T-helper 2 cell treated with Interferon-gamma antibody and Interleukin-4, amounts not matched to agents 5 μg/mL and 100 μg/mL, for 36 hours (primary cell): ENCODE measurements around the gene LUC7L3.

Source experiments
- DNase-seq: peaks from one replicate; pipeline ENCODE4 v3.0.0; 2021; ENCODE audit warnings: low spot score
- H3K27ac Mint-ChIP-seq: one replicate; pipeline ENCODE4 v1.8.0; 2021; ENCODE audit warnings: mild to moderate bottlenecking, mixed read lengths
- H3K27me3 Mint-ChIP-seq: one replicate; pipeline ENCODE4 v1.8.0; 2021; ENCODE audit warnings: low read depth, mixed read lengths
- H3K36me3 Mint-ChIP-seq: one replicate; pipeline ENCODE4 v1.8.0; 2021; ENCODE audit warnings: low read depth, mixed read lengths
- H3K4me1 Mint-ChIP-seq: one replicate; pipeline ENCODE4 v1.8.0; 2021; ENCODE audit warnings: low read depth, mixed read lengths
- H3K4me3 Mint-ChIP-seq: one replicate; pipeline ENCODE4 v1.8.0; 2022; ENCODE audit warnings: mild to moderate bottlenecking, moderate library complexity, mixed read lengths
- H3K9me3 Mint-ChIP-seq: one replicate; pipeline ENCODE4 v1.8.0; 2021; ENCODE audit warnings: mixed read lengths

LUC7L3 gene

DNA sequence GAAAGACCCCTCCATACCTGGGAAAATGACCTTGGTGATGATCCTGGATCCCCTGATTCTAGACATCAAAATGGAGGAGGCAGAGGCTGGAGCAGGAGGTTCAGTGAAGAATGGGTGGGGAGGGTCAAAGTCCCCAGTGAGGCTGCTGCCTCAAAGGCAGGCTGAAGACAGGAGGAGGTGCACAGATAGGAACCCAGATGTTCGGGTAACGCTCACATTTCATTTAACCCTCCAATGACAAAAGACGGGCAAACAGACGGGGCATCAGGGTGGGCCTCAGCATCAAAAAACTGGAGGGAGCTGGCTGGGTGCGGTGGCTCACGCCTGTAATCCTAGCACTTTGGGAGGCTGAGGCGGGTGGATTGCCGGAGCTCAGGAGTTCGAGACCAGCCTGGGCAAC lies 48.0 kb downstream of the LUC7L3 start, which contains the start of gene ANKRD40CL:
Gene ANKRD40CL, minus strand, starts transcription at position 73 of the 400 bp plus-strand sequence. CDS start 605 bp downstream, outside the sequence.
- H3K36me3 Mint-ChIP-seq: no peaks in the 10 kb centered on the region
- H3K9me3 Mint-ChIP-seq: no peaks in the 10 kb centered on the region
- H3K4me3 Mint-ChIP-seq: no peak within 1 kb of the TSS
- no peak within 1 kb of the TSS for H3K27ac Mint-ChIP-seq
- H3K27me3 Mint-ChIP-seq: peaks cover 46% of the 10 kb centered on the region
- peaks cover 3% of the 10 kb centered on the region for H3K4me1 Mint-ChIP-seq
- DNase-seq: no peak

DNA sequence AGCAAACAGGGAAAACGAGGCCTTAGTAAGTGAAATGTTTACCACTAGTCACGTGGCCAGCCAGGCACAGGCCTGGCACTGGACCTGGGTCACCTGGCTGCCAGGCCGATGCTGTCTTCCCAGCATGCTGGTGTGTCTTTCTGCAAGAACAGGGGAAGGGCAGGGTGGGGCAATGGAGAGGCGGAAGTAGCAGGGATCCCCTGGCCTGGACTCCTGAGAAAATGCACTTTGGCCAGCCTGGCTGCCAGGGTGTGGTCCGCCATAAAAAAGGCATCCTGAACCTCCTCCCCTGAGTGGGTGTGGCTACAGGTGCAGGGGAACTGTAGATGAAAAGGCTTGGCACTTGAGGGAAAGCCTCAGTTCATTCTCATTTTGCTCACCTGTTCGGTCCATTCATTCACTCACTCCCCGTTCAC lies 49.0 kb downstream of the LUC7L3 start:
- Mint-ChIP-seq H3K27me3 (peaks cover 41% of the 10 kb centered on the region), H3K4me3 (no peak overlapping the region), H3K9me3 (no peaks in the 10 kb centered on the region), H3K4me1 (peaks cover under 1% of the 10 kb centered on the region), H3K27ac (no peak overlapping the region), H3K36me3 (no peaks in the 10 kb centered on the region)
- no peak for DNase-seq

DNA sequence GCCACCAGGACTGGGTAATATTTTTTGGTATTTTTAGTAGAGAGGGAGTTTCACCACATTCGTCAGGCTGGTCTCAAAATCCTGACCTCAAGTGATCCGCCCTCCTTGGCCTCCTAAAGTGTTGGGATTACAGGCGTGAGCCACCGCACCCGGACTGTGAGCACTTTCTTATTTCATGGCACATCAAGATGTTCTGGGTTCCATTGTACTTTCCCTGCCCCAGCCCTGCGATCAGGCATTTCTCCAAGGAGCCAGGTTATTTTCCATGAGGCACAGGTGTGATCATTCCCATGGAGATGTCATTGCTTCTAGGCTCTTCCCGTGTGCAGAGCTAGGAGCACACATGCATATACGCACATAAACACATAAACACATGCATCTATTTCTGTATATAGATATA lies 50.5 kb downstream of the LUC7L3 start:
- Mint-ChIP-seq H3K9me3 (no peaks in the 10 kb centered on the region), H3K36me3 (no peaks in the 10 kb centered on the region), H3K27ac (no peak overlapping the region), H3K27me3 (peaks cover 44% of the 10 kb centered on the region), H3K4me3 (no peak overlapping the region), H3K4me1 (no peaks in the 10 kb centered on the region)
- no peak for DNase-seq

DNA sequence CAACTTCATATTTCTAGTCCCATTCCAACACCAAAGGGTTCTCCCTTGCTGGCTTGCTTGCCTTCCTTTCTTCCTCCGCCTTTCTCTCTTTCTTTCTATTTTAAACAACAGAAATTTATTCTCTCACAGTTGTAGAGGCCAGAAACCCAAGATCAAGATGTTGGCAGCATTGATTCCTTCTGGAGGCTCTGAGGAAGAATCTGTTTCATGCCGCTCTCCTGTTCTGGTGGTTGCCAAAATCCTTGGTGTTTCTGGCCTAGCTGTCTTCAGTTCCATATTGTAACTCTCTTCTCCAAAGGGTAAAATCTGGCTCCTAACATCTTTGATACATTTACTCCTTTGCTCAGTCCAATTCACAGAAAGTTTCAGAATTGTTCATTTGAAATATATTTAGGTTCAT lies 50.9 kb downstream of the LUC7L3 start:
- Mint-ChIP-seq H3K4me3 (no peak overlapping the region), H3K36me3 (no peaks in the 10 kb centered on the region), H3K27ac (no peak overlapping the region), H3K4me1 (no peaks in the 10 kb centered on the region), H3K9me3 (no peaks in the 10 kb centered on the region), H3K27me3 (peaks cover 43% of the 10 kb centered on the region)
- no peak for DNase-seq

DNA sequence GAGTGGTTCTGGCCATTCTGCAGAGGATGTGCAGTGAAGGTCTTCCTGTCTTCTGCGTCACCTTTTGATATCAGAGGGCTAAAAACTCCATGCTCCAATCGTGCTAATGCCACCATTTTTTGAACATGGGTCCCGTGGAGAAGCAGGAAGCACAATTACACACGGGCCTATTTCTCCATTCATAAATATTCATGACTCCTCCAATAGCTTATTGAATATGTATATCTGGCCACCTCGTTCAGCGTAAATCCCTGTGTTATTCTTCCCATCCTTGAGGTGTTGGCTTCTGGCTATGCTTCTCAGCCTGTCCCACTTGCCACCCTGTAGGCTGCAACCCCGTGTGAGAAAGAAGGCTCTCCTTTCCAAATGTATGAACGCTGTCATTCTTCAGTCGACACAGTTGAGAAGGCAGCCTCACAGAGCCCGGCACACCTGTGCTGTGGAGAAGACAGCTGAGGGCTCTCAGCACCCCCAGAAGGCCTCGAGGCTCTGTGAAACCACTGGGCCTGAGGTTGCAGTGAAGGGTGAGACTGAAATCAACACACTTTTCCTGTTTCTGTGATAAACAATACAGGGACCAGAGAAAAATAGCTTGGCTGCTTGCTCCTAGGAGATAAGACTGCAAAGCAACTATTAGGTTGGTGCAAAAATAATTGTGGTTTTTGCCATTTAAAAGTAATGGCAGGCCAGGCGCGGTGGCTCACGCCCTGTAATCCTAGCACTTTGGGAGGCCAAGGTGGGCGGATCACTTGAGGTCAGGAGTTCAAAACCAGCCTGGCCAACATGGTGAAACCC lies 52.8 kb downstream of the LUC7L3 start:
- Mint-ChIP-seq H3K36me3 (no peaks in the 10 kb centered on the region), H3K4me3 (no peak overlapping the region), H3K27me3 (peaks cover 48% of the 10 kb centered on the region)

DNA sequence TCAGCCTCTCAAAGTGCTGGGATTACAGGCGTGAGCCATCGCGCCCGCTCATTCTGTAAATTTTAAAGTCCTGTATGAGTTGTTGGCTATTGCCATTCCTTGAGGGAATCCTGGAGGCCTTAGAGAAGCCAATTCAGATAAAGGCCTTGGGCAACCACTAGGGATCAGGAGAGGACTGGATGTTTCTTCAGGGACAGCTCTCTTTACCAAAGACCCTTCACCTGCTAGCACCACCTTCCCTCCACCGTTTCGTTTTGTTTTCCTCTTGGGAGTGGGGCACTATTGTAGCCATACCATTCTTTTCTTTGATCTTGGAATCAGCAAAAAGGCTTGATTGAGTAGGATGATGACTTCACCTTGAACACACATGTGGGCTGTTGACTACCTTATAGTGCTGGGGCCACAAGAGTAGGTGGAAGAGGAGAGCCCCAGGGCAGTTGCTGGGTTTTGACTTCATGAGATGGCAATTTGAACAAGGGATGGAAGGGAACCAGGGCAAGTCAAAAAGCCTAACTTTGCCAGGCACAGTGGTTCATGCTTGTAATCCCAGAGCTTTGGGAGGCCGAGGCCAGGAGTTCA lies 54.9 kb downstream of the LUC7L3 start:
- no peak overlapping the region for H3K4me3 Mint-ChIP-seq

More for the DNA sequence above, 52.8 kb downstream of the LUC7L3 start:
- Mint-ChIP-seq H3K27ac (no peak overlapping the region), H3K9me3 (no peaks in the 10 kb centered on the region), H3K4me1 (no peaks in the 10 kb centered on the region)
- no peak for DNase-seq

DNA sequence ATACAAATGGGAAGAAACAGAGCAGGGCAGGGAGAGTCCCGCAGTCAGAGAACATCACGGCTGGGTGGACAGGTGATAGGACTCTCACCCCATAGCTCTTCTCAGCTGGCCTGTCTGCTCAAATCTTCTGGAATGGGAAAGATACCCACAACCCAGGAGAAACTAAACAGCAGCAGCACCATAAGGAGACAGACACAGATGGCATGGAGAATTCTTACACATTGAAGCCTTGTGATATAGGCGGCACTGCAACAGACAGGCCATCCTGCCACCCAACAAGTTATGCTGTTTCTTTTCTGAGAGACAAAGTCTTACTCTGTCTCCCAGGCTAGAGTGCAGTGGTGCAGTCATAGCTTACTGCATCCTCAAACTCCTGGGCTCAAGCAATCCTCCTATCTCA lies 56.5 kb downstream of the LUC7L3 start:
- peaks cover 58% of the 10 kb centered on the region for H3K27me3 Mint-ChIP-seq
- no peak overlapping the region for H3K4me3 Mint-ChIP-seq
- no peak overlapping the region for H3K27ac Mint-ChIP-seq
- no peaks in the 10 kb centered on the region for H3K36me3 Mint-ChIP-seq
- peaks cover 12% of the 10 kb centered on the region for H3K4me1 Mint-ChIP-seq
- DNase-seq: no peak
- H3K9me3 Mint-ChIP-seq: no peaks in the 10 kb centered on the region

More for the DNA sequence above, 54.9 kb downstream of the LUC7L3 start:
- H3K4me1 Mint-ChIP-seq: peaks cover 2% of the 10 kb centered on the region
- H3K9me3 Mint-ChIP-seq: no peaks in the 10 kb centered on the region
- H3K36me3 Mint-ChIP-seq: no peaks in the 10 kb centered on the region
- DNase-seq: no peak
- H3K27ac Mint-ChIP-seq: no peak overlapping the region
- peaks cover 61% of the 10 kb centered on the region for H3K27me3 Mint-ChIP-seq

DNA sequence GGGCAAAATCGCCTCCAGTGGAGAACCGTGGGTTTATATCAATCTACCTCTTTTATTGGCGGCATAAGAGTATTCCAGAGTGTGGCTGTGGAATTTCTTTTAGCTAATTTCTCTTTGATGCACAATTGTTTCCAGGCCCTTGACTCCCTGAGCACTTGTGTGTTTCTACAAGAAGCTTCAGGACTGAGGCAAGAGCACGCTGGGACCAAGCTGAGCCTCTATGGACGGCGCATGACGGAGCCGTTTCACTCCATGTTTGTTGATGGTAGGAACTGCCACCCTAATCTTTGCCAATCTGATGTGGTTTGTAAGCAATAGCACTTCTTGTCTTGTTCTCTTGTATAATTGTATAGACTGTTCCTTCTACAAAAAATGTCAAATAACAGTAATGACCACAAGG lies 59.1 kb downstream of the LUC7L3 start:
- H3K27me3 Mint-ChIP-seq: peaks cover 59% of the 10 kb centered on the region
- no peak overlapping the region for H3K27ac Mint-ChIP-seq
- H3K36me3 Mint-ChIP-seq: no peaks in the 10 kb centered on the region
- H3K4me3 Mint-ChIP-seq: no peak overlapping the region
- DNase-seq: no peak
- peaks cover 12% of the 10 kb centered on the region for H3K4me1 Mint-ChIP-seq
- no peaks in the 10 kb centered on the region for H3K9me3 Mint-ChIP-seq

DNA sequence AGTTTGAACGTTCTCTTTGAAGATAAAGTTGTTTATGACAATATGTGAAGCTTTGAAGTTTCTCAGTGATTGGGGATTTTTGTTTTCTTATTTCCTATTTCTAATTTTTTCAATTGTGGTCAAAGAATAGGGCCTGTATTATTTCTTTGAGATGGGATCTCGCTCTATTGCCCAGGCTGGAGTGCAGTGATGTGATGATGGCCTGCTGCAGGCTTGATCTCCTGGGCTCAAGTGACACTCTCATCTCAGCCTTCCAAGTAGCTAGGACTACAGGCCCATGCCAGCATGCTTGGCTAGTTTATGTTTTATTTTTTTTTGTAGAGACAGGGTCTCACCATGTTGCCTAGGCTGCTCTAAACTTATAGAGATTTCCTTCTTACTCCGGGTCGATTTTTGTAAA lies 59.6 kb downstream of the LUC7L3 start:
- Mint-ChIP-seq H3K4me1 (peaks cover 12% of the 10 kb centered on the region), H3K27me3 (peaks cover 56% of the 10 kb centered on the region), H3K27ac (no peak overlapping the region), H3K9me3 (no peaks in the 10 kb centered on the region), H3K36me3 (no peaks in the 10 kb centered on the region), H3K4me3 (no peak overlapping the region)
- no peak for DNase-seq

DNA sequence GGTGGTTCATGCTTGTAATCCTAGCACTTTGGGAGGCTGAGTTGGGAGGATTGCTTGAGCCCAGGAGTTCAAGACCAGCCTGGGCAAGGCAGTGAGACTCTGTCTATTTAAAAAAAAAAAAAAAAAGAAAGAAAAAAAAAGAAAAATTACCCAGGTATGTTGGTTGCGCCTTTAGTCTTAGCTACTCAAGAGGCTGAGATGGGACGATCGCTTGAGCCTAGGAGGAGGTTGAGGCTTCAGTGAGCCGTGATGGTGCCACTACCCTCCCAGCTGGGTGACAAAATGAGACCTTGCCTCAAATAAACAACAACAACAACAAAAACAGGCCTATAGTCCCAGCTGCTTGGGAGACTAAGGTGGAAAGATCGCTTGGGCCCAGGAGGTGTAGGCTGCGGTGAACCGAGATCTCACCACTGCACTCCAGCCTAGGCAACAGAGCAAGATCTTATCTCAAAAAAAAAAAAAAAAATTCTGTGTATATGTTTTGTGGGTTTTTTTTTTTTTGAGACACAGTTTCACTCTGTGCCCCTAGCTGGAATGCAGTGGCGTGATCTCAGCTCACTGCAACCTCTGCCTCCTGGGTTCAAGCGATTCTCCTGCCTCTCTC lies 60.4 kb downstream of the LUC7L3 start:
- Mint-ChIP-seq H3K9me3 (no peaks in the 10 kb centered on the region), H3K27ac (no peak overlapping the region), H3K36me3 (no peaks in the 10 kb centered on the region), H3K4me3 (peak overlapping the region; percentile 50), H3K27me3 (peaks cover 55% of the 10 kb centered on the region), H3K4me1 (peaks cover 12% of the 10 kb centered on the region)
- peak; percentile 59 for DNase-seq

DNA sequence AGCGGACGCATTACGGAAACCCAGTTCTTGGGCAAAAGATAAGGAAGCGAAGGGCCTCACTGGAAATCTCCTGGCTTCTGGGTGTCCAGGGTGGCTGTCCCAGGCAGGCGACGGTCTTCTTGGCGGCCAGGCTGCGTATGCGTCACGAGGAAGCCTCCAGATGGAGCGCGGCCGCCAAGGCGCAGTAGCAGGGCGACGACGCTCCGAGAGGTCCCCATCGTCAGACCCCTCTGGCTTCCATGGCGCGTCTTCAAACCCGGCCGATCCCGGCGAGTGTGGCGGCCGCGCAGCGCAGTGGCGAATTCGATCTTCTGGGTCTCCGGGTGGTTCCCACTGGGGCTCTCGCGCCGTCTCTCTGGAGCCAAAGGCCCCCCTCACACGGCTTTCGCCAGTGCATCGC lies 61.8 kb downstream of the LUC7L3 start:
- peaks cover 61% of the 10 kb centered on the region for H3K27me3 Mint-ChIP-seq
- no peak for DNase-seq
- peak overlapping the region; percentile 24 for H3K4me3 Mint-ChIP-seq
- no peaks in the 10 kb centered on the region for H3K36me3 Mint-ChIP-seq
- no peaks in the 10 kb centered on the region for H3K9me3 Mint-ChIP-seq
- no peak overlapping the region for H3K27ac Mint-ChIP-seq
- H3K4me1 Mint-ChIP-seq: peaks cover 12% of the 10 kb centered on the region

DNA sequence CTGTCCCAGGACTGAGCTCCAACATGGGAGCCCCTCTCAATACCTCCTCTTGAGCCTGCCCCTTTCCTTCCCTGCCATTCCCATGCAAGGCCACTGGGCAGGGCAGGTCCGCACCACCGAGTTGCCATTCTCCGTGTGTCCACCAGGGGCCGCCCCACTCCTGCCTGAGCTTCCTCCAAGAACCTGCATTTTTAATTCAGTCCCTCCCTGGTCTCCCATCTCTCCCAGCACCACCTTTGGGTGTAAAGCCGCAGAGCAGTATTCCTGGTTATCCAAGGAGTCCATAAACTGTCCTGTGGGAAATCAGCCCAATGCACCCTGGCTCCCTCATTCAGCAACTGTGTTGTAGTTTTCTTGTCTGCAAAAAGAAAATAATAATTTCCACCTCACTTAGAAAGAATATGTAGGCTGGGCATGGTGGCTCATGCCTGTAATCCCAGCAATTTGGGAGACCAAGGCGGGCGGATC lies 63.8 kb downstream of the LUC7L3 start:
- DNase-seq: peak; percentile 75
- Mint-ChIP-seq H3K4me3 (no peak overlapping the region), H3K9me3 (no peaks in the 10 kb centered on the region), H3K27ac (no peak overlapping the region), H3K4me1 (peaks cover 17% of the 10 kb centered on the region), H3K36me3 (no peaks in the 10 kb centered on the region), H3K27me3 (peaks cover 51% of the 10 kb centered on the region)

DNA sequence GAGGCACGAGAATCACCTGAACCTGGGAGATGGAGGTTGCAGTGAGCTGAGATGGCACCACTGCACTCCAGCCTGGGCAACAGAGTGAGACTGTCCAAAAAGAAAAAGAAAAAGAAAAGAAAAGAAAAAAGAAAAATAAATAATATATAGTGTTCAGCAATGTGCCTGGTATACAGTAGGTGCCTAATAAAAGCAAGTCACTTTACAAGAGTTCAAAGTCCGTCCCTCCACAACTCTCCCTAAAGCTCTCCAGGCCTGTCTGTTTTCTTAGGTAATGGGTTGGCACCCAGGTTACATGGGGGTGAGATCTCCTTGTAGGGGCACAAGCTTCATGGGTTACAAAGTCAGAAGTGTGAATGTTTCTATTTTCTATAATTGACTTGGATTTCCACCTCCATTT lies 64.5 kb downstream of the LUC7L3 start:
- H3K9me3 Mint-ChIP-seq: no peaks in the 10 kb centered on the region
- no peak for DNase-seq
- no peak overlapping the region for H3K4me3 Mint-ChIP-seq
- H3K27ac Mint-ChIP-seq: no peak overlapping the region
- no peaks in the 10 kb centered on the region for H3K36me3 Mint-ChIP-seq
- H3K4me1 Mint-ChIP-seq: peaks cover 17% of the 10 kb centered on the region
- H3K27me3 Mint-ChIP-seq: peaks cover 47% of the 10 kb centered on the region

DNA sequence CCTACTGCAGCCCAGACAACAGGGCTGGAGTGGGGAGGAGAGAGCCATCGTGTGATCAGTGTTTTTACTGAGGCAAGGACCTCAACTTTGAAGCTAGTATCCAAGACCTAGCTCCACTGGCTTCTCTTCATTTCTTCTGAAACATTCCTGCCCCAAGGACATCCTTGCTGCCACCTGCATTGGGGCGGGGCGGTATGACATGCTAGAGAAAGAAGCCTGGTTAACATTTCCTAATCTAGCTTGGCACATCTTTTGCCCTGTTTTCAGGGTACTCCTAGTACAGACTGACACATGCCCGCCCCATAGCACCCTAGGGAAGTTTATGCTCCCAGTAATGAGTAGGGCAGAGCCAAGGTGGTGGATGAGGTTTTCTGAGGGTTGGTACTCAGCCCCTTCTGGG lies 65.7 kb downstream of the LUC7L3 start:
- peaks cover 43% of the 10 kb centered on the region for H3K27me3 Mint-ChIP-seq

More for the DNA sequence above, 65.7 kb downstream of the LUC7L3 start:
- no peak for DNase-seq
- H3K27ac Mint-ChIP-seq: no peak overlapping the region
- no peaks in the 10 kb centered on the region for H3K9me3 Mint-ChIP-seq
- H3K36me3 Mint-ChIP-seq: no peaks in the 10 kb centered on the region
- H3K4me3 Mint-ChIP-seq: no peak overlapping the region
- peaks cover 8% of the 10 kb centered on the region for H3K4me1 Mint-ChIP-seq
